Measurements from ENCODE around the gene MACROD2.

MACROD2 gene

DNA sequence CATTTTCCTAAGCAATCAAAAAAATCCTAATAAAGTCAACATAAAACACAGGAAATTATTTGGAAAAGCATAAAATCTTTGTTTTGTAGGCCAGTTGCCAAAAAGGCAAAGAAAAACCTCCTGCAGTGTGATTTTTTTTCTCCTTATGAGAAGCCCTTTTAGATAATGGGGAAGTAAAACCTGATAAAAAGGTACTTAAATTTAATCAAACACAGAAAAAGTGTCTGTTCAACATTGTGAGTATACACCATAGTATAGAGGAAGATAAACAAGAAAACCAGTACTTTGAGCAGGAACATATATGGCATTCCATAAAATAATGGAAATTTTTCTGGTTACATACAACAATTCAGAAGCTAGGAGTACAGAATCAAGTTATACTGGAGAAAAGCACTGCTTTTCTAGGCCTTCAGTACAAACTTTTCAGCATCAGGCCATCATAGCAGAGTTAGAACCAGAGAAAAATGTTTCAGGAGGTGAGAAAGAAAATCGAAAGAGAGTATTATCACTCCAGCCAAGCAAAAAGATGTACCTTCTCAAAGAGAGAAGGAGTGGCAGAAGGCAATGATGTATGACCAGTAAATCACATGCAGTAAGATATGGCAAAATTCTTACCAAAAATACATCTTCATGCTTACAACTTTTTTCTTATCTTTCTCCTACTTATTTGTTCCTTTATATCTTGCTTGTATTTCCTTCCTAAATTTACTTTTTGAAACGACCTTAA is 2083.0 kb downstream of the MACROD2 start:
- no peak for DNase-seq

DNA sequence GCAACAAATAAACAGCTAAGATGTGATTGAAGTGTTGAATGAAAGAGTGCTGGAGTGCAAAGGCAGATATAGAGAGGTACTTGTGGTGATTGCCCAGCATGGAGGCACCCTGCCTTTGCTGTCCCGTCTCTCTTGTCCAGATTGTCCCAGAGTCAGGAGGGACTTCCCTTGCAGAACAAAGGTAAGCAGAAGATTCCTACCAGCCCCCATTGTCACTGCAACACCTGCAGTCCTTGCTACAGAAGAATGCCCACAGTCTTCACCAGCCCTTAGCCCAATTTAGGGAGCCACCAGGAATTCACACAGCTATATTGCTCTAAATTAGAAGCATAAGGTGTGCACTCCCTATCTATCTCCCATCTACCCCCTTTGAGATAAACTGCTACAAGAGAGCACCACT is 2086.1 kb downstream of the MACROD2 start:
- DNase-seq: no peak

DNA sequence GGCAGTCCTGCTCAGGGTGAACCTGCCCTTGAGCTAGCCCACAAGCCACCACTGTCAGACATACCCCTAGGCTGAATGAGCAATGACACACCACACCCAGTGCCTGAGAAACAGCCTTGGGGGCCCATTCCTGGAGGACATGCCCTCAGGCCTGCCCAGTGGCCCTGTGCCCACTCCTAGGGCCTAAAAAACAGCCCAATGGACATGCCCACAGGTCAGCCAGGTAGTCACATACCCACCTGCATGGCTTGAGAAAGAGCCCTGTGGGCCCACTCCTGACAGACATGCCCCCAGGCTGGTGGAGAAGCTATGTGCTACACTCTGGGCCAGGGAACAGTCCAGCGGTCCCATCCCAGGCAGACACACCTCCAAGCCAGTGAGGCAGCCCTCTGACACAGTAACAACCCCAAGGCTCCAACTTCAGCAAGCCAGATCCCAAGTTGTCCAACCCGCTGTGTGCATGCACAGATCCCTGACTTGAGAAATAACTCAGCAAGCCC is 2086.8 kb downstream of the MACROD2 start:
- no peak for DNase-seq

DNA sequence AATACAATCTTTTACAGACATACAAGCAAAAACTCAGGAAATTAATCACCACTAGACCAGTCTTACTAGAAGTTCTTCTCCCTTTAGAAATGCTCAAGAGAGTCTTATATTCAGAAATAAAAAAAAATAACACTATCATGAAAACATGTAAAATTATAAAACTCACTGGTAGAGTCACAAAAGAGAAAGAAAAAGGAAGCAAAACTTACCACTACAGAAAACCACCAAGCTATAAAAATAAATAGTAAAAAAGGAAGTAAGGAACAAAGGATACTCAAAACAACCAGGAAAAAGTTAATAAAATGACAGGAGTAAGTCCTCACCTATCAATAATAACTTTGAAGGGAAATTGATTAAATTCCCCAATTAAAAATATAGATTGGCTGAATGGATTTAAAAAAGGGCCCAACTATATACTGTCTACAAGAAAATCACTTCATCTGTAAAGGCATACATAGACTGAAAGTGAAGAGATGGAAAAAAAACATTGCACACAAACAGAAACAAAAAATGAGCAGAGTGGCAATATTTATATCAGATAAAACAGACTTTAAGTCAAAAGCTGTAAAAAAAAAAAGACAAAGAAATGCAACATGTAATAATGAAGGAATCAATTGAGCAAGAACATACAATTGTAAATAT is 2088.4 kb downstream of the MACROD2 start:
- no peak for DNase-seq

DNA sequence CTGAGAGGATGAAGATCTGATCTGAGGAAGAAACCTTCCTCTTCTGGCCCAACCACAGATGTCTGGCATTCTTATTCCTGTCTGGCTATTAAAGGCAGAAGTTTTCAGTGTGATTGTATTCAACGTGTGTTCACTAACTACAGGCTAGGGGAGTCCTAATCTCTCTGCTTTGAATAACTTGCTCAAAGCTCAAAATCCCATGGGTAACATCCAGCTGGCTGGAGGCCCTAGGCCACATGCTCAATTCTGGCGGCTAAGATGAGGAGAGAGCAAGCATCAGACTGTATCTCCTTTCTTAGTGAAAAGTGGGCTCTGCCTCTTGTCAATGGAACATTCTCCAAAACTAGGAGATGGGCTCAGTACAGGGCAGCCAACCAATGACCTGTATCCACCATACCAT is 2099.9 kb downstream of the MACROD2 start:
- DNase-seq: no peak

DNA sequence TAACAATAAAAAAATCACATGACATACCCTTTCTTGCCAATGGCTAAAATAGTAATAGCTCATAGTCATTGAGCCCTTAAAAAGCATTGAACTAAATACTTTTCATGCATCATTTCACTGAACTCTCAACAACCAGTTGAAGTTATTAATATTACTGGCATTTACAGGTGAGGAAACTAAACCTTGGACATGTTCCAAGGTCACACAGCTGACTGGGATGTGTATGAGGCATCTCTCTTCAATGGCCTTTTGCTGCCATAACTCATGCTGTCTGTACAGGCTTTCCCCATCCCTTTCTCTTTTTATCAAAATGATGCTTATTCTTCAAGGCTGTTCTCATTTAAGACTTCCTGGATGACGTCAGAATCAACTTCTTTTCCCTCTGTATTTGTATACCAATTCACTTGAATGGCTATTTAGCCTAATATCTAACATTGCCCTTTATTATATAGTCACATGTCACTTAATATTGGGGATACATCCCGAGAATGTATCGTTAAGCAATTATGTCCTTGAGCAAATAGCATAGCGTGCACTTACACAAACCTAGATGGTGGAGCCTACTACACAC is 2101.5 kb downstream of the MACROD2 start:
- no peak for DNase-seq

DNA sequence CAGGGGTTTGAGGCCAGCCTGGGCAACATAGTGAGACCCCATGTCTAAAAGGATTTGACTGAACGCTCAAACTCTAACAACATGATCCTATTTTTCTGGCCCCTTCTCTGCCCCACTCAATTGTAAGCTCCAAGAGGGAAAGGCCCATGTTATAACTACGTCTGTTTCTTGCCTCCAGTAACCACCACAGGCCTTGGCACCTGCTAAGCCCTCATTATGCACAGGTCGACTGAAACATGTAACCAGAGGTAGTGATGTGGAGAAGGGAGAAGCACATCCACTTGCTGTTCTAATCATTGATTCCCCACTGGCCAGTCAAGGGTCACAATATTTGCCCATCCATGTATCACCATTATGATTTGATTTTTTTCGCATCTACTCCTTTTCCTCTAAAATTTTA is 2102.5 kb downstream of the MACROD2 start:
- DNase-seq: no peak

DNA sequence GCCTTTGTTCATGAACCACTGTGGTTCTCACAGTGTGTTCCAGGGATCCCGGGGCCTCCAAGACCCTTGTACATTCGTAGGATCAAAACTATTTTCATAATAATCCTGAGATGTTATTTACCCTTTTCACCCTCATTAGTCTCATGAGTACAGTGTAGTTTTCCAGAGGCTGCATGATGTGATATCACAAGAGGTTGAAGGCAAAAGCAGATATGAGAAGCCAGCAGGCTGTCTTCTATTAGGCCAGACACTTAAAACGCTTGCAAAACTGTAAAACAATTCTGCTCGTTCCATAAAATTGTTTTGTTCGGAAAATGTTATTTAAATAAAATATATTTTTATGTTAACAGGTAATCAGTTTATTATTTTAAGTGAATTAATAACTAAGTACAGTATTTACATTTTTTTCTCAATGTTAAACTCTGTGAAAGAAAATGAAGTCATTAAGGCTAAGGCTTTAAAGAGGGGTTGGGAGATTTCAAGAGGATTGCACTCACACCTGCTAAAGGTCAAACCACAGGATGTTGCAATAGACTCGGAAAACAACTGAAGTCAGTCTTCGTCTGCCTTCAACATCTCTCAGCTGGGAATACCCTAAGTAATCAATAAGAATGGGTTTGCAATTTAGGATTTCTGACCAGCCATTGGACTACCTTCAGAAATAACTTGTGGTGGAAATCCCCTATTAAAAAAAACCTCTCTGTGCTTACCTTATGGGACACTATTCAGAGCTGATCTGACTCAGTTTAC is 2103.7 kb downstream of the MACROD2 start:
- no peak for DNase-seq

DNA sequence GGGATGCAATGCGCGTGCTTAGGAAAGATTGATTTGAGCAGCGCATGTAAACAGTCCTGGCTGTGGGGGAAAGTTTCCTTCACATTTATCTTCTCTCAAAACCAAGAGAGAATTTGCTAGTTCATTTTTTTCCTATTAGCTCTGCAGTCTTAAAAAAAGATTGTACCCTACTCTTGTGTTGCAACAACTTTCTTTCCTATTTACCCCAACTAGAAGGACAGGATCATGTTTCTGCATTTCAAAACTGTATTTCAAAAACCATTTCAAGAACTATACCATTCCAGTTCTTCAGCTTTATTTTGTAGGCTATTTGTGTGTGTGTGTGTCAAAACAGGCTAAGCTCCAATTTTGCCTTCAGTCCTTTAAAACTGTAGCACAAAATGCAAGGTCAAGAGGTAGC is 2104.8 kb downstream of the MACROD2 start:
- DNase-seq: no peak

DNA sequence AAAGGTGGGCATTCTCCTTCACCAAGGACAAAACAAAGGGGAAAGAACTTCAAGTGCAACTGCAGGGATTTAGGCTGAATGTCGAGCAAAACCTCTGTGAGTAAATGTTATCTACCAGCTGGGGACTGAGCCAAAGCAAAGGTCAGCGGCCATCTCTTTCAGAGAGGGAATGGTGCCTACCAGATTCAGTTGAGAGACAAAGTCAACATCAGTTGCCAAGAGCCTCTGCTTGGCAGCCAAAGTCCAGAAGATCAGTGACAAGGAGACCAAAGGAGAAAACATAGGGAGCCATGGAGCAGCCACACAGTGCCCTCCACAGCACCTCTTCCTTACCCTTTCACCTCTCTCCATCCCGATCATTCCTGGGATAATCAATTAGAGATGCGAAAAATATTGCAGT is 2105.5 kb downstream of the MACROD2 start:
- DNase-seq: no peak

Data from amniotic stem cell (primary cell).